A549 (cell line): Measurements from ENCODE around the gene PRR12.

Source experiments
- CTCF ChIP-seq: fragments of >200 bp; sonication (Bioruptor Twin); formaldehyde crosslinking; IDR thresholded peaks from 3 replicates; pipeline ENCODE4 v1.5.1; 2016
- RAD21 ChIP-seq, 2 experiments: fragments of >200 bp in 1 of 2; sonication (Bioruptor Twin) in 1 of 2; formaldehyde crosslinking in 1 of 2; IDR thresholded peaks in 1 of 2; conservative IDR thresholded peaks in 1 of 2; 2 replicates in 1 of 2; 3 replicates in 1 of 2; pipeline ENCODE4 v1.6.1; 2012 to 2018; ENCODE audit warnings: inconsistent platforms in 1 of 2
- REST ChIP-seq: fragments of 200-600 bp; sonication (generic); IDR thresholded peaks from 2 replicates; pipeline ENCODE4 v1.6.1; 2016; ENCODE audit warnings: antibody characterized with exemption, mild to moderate bottlenecking, moderate library complexity

- no peak for TF ChIP-seq CTCF
- TF ChIP-seq REST, result no peak
- no peak for TF ChIP-seq RAD21 (conservative IDR thresholded peaks at IDR 0.05 in 1 of 2, IDR thresholded peaks at IDR 0.05 in 1 of 2)
These were observed 61.8 kb downstream of the PRR12 start for GRCh38 chr19:49652551-49653465.
